ENCODE results near the gene SPRY2.
"Not testable (repeated sequence)": the region's sequence is repeated elsewhere in the genome, so short reads cannot be mapped to it uniquely, and the experiment has no call there.

The SPRY2 gene

DNA sequence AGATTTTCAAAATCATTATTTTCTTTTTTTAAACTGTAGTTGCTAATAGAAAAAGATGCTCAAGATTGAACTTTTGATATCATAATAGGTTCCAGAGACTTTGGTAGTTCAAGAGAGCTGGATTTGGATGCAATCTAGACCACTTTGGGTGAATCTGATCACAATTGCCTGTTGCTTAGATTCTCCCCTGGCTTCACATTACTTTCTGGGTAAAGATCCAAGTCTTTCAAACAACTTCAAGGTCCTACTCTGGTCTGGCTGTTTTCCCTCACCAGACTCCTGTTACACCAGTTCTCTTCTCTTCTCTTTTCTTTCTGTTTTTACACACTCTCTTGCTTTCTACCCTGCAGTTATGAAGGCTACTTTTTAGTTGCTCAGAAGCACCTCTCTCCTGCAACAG, 7.4 kb upstream of the SPRY2 start:
- DNase-seq, result no peak

DNA sequence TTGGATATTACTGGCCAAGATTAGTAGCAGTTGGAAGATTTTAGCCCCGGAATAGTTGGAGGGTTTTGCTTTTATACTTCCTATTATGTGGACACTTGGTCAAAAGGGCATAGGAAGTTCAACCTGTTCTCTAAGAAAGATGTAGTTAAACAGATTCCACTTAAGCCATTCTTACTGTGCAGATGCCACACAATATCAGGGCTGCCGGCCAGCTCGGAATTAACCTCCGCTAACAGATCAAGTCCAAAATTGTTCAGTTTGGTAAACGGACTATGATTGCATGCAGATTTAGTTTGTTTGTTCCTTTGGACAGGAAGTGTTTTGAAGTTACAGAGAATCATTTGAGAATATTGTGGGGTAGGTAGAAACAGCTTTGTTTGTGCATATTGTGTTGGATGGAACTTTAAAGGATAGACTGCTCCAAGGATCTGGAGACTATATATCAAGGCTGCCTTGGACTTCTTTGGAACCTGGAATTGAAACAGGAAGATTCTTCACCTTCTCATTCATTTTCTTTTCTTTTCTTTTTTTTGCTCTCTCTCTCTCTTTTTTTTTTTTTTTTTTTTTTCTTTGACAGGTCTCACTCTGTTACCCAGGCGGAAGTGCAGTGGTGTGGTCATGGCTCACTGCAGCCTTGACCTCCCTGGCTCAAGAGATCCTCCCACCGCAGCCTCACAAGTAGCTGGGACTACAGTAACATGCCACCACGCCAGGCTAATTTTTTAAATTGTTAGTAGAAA, 5.0 kb upstream of the SPRY2 start:
- DNase-seq, result no peak

GRCh38 chr13:80344032-80344431, 3.1 kb upstream of the SPRY2 start:
- DNase-seq, result not testable (repeated sequence)

DNA sequence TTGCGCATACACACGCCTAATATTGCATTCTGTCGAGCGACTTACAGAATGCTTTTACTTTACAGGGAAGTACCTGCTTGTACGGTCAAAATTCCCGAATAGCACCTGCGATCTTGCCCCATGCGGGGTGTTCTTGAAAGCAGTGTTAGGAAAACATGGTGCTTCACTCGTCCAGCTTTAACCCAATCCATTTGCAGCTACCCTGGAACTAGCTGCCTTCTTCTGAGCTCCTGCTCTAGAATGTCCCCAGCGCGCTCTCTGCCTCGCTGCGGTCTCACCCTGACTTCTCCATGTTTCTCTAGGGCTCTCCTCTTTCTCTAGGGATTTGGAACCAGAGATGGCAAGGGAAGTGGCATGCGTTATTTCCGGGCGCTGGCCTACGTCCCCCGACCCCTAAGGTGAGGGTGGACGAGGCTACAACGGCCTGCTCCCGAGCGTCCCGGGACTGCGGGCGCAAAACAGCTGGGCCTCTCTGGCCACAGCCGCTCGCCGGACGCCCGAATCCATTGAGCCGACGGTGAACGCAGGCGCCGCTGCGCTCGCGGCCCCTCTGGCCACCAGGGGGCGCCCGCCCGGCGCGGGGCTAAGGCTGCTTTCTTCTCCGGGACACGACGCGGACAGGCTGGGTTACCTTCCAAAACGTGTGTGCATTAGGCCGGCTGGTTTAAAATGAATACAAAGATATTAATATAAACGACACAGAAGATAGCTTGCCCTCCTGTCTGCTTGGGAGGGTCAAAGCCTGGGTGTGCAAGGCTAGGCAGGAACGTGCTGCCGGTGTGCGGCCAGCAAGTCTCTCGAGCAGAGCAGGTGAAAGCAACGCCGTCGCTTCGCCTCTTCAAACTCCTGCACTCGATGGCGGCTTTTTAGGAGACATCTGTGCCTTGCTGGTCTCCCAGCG, 1.8 kb upstream of the SPRY2 start:
- DNase-seq, result peak; percentile 74

GRCh38 chr13:80341756-80342370, 937 bp upstream of the SPRY2 start:
- DNase-seq, result no peak

DNA sequence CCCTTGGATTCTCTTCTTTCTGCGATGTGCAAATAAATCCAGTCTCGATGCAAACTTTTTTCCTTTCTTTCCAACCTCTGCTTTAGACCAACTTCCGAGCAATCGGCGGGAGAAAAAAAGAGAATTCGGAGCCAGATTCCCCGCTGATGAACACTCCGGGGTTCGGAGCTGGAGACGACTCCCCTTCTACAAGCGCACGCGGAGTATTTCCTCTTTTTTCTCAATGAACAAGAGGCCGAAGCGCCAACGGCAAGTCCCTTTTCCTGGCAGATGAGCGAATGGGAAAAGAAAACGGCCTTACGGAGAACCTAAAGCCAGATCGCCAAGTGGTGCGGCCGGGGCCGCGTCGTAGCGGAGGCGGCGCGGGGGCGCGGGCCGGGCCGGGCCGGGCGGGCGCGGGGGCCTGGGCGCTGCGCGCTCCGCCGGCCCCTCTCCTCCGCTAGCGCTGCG, 250 bp downstream of the SPRY2 start:
- peak; percentile 6 for DNase-seq

DNA sequence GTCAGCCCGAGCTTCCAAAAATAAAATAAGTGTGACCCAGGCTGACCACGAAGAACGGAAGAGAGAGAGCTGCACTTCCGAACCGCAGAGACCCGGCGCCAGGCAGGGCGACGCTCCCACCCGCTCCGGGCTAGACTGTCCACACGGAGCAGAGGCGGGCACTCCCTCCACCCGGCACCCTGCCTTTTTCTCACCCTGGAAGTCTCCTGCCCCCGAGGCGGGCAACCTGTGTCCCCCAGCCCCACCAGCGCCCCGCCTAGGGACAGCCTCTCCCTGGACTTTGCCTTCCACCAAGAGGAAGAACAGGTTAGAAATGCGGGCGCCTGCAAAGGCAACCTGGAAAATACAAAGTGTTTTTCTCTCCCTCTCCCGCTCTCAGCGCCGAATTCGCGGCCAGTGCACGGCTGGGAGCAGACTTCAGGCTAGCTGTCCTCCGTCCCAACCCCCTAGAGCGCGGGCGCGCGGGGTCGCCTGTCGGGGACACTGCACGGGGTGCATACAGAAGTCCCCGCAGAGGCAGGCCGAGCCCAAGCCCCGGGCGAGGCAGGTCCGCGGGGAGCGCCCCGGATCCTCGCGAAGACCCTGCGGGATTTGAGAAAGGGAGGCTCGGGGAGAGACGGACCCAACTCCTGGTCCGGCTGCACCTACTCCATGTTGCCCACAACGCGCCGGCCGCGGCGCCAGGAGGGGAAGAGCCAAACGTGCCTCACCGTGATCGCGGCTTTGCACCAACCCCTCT, 845 bp downstream of the SPRY2 start:
- DNase-seq, result peak; percentile 7

GRCh38 chr13:80339563-80339911, 1.4 kb downstream of the SPRY2 start:
- no peak for DNase-seq

- no peak for DNase-seq
Measured at GRCh38 chr13:80338781-80339562, 2.0 kb downstream of the SPRY2 start.

DNA sequence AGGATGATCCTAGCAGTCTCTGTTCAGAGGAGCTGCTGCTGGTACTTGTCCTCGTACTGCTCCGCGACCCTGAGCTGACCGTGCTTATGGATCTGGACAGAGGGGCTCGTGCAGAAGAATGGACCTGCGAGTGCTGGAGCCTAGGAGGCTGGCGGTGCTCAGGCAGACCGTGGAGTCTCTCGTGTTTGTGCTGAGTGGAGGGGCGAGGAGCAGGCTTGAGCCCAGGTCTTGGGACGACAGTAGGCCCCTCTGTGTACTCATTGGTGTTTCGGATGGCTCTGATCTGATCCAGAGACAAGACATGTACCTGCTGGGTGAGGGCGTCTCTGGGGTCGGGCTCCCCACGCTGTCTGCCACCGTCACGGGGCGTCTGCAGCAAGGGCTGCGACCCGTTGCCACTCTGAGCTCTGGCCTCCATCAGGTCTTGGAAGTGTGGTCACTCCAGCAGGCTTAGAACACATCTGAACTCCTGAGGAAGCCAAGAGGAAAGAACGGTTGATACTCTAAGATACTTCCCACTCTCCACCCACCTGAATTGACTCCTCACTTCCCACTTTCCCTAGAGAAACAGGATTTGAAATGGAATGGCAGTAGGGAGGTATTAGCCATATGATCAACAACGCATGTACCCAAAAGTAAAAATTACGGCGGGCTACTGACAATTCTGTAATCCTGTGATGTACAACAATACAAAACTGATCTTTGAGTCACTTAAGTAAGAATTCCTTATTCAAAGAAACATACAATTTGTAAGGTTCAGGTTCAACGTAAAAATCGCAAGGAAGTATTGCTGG, 3.4 kb downstream of the SPRY2 start:
- DNase-seq, result no peak

GRCh38 chr13:80336776-80337287, 4.1 kb downstream of the SPRY2 start:
- DNase-seq, result no peak

DNA sequence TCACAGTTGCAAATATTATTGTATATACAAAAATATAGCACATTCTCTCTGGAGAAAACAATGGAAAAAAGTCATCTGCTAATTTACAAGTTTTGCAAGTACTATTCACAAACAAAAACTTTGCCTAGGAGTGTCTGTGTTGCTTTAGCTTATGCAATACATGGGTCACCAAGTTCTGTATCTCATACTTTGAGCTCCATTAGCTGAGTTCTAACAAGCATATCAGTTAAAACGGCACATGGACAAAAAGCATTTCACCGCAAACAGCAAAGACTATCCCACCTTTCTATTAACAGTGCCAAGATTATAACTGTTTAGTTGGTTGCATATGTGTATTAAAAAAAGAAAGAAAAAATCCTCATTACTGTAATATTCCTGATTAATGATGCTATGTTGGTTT, 4.6 kb downstream of the SPRY2 start:
- DNase-seq, result no peak

- DNase-seq, result no peak
Measured at GRCh38 chr13:80334597-80335260, 6.2 kb downstream of the SPRY2 start.

- no peak for DNase-seq
Measured at GRCh38 chr13:80331984-80332383, 8.9 kb downstream of the SPRY2 start.

DNA sequence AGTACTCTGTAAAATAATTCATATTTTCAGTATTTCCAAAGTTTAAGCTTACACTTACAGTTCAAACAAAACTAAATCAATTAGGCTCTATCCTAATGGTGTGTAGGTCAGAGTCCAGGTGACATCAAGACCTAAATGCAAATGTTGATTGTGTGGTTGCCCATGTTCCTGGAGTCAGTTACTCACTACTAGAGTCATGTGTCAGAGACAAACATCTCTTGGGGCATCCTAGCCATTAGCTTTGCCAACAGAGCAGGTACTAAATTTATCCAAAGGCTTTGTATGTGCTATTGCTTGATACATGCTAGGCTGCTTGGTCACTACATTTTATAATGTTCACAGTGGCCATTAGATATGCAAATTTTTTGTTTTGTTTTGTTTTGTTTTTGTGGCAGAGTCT, 11.7 kb downstream of the SPRY2 start:
- no peak for DNase-seq

- DNase-seq, result no peak
Measured at GRCh38 chr13:80319004-80319403, 21.9 kb downstream of the SPRY2 start.

GRCh38 chr13:80314711-80315653, 25.9 kb downstream of the SPRY2 start:
- no peak for DNase-seq

GRCh38 chr13:80313668-80314256, 27.2 kb downstream of the SPRY2 start:
- DNase-seq, result no peak

- no peak for DNase-seq
Measured at GRCh38 chr13:80312967-80313366, 28.0 kb downstream of the SPRY2 start.

Measured in activated CD4-positive, alpha-beta T cell treated with anti-CD3 and anti-CD28 coated beads, Interleukin-10, Interleukin-2, amounts not matched to agents 100 ng/mL and 50 ng/mL, durations not matched to agents 16 hours and 8 hours (primary cell).